ENCODE measurements around the gene KLHL30.

The KLHL30 gene

DNA sequence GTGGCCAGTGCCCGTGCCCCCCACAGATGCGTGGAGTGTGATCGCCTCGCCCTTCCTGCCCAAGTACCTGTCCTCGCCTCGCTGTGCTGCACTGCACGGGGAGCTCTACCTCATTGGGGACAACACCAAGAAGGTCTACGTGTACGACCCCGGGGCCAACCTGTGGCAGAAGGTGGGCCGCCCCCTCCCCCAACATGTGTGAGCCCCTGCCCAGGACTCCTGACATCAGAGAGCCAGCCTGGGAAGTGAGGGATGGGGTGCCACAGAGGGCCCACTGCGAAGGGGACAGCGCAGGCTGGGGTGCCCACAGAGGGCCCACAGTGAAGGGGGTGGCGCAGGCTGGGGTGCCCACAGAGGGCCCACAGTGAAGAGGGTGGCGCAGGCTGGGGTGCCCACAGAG lies 10.5 kb downstream of the KLHL30 start:
- DNase-seq (ENCODE audit: low read depth) = no peak

DNA sequence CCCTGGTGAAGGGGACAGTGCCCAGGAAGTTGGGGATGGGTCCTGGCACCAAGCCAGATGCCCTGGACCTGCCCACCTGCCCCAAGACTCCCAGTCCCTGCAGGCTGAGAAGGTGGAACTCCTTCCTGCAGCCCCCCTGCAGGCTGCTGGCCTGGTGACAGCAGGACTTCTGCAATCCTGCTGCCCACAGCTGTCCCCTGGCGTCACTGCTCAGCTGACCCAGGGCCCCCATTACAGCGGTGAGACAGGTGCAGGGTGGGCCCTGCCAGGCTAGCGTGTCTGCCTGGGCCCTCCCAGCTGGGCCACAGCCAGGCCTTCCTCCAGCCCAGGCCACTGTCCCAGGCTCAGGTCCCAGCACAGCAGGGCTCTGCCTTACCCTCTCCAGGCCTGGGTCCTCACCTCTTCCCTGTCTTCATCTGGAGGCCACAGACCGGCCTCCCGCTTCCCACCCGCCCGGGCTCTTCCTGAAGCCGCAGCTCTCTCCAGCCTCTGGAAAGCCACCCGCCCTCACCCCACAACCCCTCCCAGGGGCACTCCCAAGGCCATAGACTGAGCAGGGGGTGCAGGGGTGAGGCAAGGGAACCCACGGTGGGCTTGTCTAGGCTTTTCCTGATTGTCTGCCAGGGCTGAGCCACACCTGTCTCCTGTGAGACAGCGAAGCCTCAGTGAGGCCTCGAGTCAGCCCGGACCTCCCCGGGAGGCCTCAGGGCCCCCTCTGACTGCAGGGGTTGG lies 11.5 kb downstream of the KLHL30 start:
- no peak for DNase-seq (ENCODE audit: low read depth)

DNA sequence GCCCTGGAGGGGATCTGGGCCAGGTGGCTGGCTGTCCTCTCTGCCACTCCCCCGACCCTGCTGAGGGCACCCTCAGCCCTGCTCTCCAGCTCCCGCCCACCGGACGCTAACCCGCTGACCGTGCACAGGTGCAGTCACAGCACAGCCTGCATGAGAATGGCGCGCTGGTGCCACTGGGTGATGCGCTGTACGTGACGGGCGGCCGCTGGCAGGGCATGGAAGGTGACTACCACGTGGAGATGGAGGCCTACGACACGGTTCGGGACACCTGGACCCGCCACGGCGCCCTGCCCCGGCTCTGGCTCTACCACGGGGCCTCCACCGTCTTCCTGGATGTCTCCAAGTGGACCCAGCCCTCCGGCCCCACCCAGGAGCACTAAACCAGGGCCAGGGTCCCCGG lies 12.2 kb downstream of the KLHL30 start:
- DNase-seq (ENCODE audit: low read depth) = no peak

- no peak for DNase-seq (ENCODE audit: low read depth)
These were observed 12.7 kb downstream of the KLHL30 start for GRCh38 chr2:238151205-238151604.

DNA sequence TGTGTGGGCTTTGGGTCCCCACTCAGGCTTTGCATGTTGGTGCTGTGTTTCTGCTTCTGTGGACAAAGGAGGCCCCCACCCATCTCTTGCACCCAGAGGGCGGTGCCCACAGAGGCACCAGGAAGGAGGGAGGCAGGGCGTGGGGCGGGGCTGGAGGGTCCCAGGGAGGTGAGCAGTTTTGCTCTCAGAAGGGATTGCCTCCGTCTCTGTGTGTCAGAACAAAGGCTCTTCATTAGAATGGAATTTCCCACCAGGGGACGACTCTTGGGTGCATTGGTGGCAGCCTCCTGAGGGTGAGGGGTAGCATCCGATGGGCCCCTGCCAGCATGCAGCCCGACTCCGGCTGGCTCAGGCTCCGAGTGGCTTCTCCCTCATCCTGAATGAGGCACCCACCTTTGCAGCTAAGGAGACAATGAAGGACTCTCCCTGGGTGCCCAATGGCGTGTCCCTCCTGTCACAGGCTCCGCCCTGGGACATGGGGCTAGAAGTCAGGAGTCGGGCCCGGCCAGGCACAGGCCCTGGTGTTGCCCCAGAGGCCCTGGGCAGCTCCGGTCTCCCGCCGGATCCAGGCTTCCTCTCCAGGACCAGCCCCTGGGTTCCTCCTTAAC lies 13.3 kb downstream of the KLHL30 start:
- no peak for DNase-seq (ENCODE audit: low read depth)

- DNase-seq (ENCODE audit: low read depth) = no peak
These were observed 14.6 kb downstream of the KLHL30 start for GRCh38 chr2:238152771-238153688.

DNA sequence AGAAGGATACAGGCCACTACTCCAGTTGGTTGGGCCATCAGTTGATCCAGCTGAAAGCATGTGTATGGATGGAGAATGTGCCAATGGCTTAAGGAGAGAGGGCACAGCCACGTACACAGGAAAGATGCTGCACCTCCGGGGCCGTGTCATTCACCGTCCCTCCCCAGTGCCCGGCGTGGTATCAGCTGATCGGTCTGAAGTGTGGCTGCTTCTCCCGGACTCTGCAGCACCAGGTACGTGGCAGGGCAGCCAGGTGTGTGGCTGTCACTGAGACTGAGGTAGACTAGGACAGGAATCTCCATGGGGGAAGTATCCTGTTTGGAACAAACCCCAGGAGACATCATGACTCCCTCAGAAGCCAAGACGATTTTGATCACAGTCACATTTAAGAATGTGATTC lies 16.1 kb downstream of the KLHL30 start:
- no peak for DNase-seq (ENCODE audit: low read depth)

DNA sequence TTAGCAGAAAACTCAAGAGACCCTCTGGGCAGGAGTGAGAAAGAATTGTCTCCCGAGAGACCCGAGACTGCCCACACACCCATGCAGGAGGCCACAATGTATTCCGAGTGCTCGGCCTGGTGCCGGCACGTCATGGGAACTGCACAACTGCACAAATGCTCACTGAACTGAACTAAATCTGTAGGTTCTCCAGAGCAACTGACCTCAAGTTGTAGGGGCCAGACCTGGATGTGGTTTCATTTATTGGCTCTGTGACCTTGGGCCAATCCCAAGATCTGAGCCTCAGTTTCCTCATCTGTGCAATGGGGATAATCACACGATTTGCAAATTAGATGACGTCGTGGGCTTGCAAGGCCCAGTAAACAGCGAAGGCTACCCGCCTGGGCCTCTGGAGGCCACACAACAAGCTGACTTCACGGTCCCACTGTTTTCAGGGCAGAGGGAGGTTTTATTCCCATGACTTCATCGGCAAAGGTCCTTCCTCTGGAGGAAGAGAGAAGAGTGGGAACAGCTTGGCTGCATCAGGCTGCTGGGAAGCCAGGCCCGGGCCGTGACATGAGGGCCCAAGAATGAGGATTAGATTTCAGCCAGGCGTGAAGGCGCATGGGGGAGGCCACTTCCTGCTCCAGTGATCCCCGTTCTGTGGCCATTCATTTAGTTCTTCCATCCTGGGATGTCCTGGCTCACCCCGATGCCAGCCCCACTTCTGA lies 16.7 kb downstream of the KLHL30 start:
- DNase-seq (ENCODE audit: low read depth) = no peak

- no peak for DNase-seq (ENCODE audit: low read depth)
These were observed 17.6 kb downstream of the KLHL30 start for GRCh38 chr2:238155761-238156694.

GRCh38 chr2:238157506-238158017 lies 19.1 kb downstream of the KLHL30 start:
- no peak for DNase-seq (ENCODE audit: low read depth)

DNA sequence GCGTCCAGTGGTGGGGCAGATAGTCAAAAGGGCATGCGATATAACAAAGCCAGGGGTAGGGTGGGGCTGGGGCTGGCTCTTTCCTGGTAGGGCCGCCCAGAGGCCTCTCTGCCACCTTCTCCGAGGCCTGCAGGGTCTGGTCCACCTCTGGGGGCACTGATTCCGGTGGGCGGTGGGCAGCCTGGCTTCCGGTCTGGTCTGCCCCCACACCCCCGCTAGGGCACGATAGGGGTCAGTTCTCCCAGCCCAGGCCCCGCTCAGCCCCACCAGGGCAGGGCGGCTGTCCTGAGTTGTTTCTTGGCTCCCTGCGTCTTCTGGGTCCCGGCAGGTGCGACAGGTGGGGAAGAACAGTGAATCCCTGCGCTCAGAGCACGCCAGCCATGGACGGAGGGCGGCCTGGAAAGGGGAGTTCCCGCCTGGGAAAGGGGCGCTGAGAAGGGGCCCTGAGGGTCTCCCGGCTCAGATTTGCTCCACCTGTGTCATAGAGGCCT lies 19.6 kb downstream of the KLHL30 start:
- DNase-seq (ENCODE audit: low read depth) = no peak

GRCh38 chr2:238158509-238159070 lies 20.1 kb downstream of the KLHL30 start, which contains the start of gene ERFE:
ERFE (plus strand) TSS chr2:238158970; CDS start chr2:238159008, 38 bp downstream.
- peak; percentile 13 for DNase-seq (ENCODE audit: low read depth)

DNA sequence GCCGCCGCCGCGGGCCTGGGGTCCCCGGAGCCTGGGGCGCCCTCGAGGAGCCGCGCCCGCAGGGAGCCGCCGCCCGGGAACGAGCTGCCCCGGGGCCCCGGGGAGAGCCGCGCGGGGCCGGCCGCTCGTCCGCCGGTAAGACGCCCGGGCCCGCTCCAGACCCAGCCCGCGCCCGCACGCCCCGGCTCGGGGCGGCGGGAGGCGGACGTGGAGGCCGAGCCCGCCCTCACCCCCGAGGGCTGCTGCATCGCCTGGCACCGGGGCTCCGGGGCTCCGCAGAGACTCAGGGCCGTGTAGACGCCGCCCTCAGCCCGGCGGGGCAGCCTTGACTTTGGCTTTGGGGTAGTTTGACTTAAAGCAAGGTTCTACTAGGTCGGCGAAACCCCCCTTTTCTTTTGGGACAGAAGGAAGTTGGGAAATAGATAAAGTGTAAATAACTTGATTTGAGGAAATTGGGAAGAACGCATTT lies 20.6 kb downstream of the KLHL30 start:
- no peak for DNase-seq (ENCODE audit: low read depth)

DNA sequence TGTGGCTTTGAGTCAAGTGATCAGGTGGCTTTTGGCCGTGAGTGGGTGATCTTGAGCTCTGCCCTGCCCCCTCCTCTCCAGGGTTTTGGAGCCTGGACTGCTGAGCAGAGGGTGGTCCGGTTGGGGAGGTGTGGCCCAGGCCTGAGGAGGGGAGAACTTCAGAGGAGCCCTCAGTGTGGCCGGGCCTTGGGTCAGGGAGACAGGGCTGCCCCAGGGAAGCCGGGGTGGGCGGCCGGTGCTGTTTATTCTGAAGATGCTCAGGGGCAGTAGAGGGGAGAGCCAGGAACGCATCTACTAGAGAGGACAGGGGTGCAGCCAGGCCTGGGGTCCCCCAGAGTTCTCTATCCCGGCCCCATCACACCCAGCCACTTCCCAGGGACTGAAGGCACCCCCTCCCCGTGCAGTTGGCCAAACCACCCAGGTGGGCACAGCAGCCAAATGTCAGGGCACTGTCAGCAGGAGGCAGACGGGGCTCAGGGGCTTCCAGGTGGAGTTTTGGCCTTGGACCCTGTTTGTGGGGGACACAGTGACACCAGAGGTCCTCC lies 21.3 kb downstream of the KLHL30 start:
- DNase-seq (ENCODE audit: low read depth) = no peak

DNA sequence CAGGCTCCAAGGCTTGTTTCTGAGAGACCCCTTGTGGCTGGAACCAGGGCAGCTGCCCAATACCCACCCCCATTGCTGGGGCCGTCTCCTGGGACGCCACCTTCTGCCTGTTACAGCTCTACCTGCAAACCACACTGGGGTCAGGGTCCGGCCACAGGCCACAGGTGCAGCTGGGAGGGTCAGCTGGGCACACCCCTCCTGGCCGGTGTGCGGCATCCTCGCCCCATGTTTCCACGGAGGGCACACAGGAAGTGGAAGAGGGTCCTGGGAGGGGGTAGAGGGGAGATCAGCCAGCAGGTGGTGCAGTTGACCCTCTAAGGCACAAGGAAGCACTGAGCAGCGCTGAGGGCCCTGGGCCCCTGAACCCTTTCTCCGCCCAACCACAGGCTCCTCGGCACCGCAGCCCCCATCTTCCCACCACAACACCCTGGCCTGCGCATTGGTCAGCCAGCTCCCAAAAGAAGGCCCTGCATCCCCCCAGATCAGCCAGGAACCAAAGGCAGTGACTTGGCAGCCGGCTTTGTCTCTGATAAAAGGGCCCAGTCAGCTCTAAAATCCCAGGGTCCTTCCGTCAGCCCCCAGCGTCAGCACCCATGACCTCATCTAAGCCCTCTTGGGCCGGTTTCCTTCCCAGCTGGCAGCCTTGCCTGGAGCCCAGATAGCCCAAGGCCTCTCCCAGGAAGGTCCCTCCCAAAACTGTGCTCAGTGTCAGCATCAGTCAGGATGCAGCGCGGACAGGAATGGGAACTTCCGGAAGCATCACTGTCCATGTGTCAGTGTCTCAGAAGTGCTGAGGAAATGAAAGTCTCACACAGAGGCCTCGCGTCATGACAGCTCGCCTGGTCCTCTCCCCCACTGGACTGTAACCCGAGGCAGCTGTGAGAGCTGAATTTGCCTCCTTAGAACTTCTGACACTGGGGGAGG lies 22.0 kb downstream of the KLHL30 start:
- DNase-seq (ENCODE audit: low read depth) = no peak

- no peak for DNase-seq (ENCODE audit: low read depth)
These were observed 23.0 kb downstream of the KLHL30 start for GRCh38 chr2:238161291-238162051.

- DNase-seq (ENCODE audit: low read depth) = no peak
These were observed 23.9 kb downstream of the KLHL30 start for GRCh38 chr2:238162251-238162845.

Measured in activated T-helper 1 cell treated with Interleukin-2 at 50 U/mL for 16 hours (primary cell).